Breast epithelium (tissue), 4 donors: ENCODE measurements around the gene SANBR. TPM values are rescaled to one million over a fixed set of nuclear protein-coding genes. Genes with fewer than 3 reads are reported as not detected.

ENCODE experiments used
- DNase-seq, 2 donors: peaks; one replicate each; pipeline ENCODE4 v3.0.0-alpha.2; 2019; ENCODE audit warnings: low spot score in 2 of 2
- H3K27ac ChIP-seq, 2 donors: fragments of 200-600 bp; sonication (generic) in 1 of 2; one replicate each; pipeline ENCODE4 v1.5.1; 2016 to 2019; ENCODE audit warnings: mild to moderate bottlenecking in 1 of 2
- H3K27me3 ChIP-seq, 2 donors: fragments of 200-600 bp; sonication (generic) in 1 of 2; one replicate each; pipeline versions ENCODE4 v1.5.1 to v1.6.0; 2017 to 2019; ENCODE audit warnings: control low read depth in 1 of 2, mild to moderate bottlenecking in 1 of 2
- H3K36me3 ChIP-seq: fragments of 200-600 bp; one replicate; pipeline ENCODE4 v1.5.1; 2019
- H3K4me1 ChIP-seq, 2 donors: fragments of 200-600 bp; sonication (generic); one replicate each; pipeline ENCODE4 v1.5.1; 2016 to 2019; ENCODE audit warnings: control low read depth in 1 of 2
- H3K4me3 ChIP-seq, 3 donors: fragments of 200-600 bp; sonication (generic); 1 replicate in 2 of 3; 2 replicates in 1 of 3; pipeline ENCODE4 v1.5.1; 2016 to 2019; ENCODE audit warnings: mild to moderate bottlenecking in 3 of 3, moderate library complexity in 2 of 3
- H3K9me3 ChIP-seq, 2 donors: fragments of 200-600 bp; sonication (generic) in 1 of 2; one replicate each; pipeline ENCODE4 v1.5.1; 2016 to 2019; ENCODE audit warnings: control low read depth in 1 of 2
- POLR2A ChIP-seq: fragments of 450-650 bp; IDR thresholded peaks from one replicate; pipeline ENCODE4 v1.6.1; 2016; ENCODE audit warnings: antibody characterized with exemption, mild to moderate bottlenecking, moderate library complexity
- POLR2AphosphoS5 ChIP-seq, 3 donors: sonication (generic); formaldehyde crosslinking; IDR thresholded peaks; one replicate each; pipeline ENCODE4 v1.6.1; 2017; ENCODE audit warnings: antibody characterized with exemption in 3 of 3
- intact Hi-C: fragments of 100-400 bp; cut with DNase I; formaldehyde crosslinking; loops from one replicate; pipeline ENCODE4 v1.15.1; 2023; ENCODE audit warnings: low total_unique reads
- total RNA-seq, 3 donors: library from RNA; depleted of rRNA; stranded (reverse); fragments of >200 nt; gene quantifications; one replicate each; pipeline ENCODE4 v1.1.0, GENCODE V29; 2016
- TF ChIP-seq, protein P1 (sequence below), 3 donors: fragments of 450-650 bp; IDR thresholded peaks; one replicate each; pipeline ENCODE4 v1.5.1; 2016 to 2017; ENCODE audit warnings: antibody characterized with exemption in 3 of 3, mild to moderate bottlenecking in 3 of 3, moderate library complexity in 3 of 3

SANBR gene
- total RNA-seq, 3 donors from 2014 or later, result 7.0 to 16.8 (median 9.2) TPM

DNA sequence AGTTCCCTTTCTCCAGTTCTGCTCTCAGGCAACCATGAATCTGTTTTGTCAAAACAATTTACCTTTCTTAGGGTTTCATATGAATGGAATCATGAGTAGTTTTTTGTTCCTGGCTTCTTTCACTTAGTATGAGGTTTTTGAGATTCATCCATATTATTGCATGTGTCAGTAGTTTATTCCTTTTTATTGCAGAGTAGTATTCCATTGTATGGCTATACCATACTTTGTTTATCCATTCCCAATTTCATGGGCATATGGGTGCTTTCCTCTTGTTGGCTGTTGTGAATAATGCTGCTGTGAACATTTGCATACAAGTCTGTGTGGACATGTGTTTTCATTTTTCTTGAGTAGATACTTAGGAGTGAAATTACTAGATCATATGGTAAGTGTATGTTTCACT is 46.0 kb downstream of the SANBR start:
- TF ChIP-seq POLR2A (no peak), POLR2AphosphoS5 (IDR thresholded peaks at IDR 0.05) (no peak)
- TF ChIP-seq, protein P1, sequence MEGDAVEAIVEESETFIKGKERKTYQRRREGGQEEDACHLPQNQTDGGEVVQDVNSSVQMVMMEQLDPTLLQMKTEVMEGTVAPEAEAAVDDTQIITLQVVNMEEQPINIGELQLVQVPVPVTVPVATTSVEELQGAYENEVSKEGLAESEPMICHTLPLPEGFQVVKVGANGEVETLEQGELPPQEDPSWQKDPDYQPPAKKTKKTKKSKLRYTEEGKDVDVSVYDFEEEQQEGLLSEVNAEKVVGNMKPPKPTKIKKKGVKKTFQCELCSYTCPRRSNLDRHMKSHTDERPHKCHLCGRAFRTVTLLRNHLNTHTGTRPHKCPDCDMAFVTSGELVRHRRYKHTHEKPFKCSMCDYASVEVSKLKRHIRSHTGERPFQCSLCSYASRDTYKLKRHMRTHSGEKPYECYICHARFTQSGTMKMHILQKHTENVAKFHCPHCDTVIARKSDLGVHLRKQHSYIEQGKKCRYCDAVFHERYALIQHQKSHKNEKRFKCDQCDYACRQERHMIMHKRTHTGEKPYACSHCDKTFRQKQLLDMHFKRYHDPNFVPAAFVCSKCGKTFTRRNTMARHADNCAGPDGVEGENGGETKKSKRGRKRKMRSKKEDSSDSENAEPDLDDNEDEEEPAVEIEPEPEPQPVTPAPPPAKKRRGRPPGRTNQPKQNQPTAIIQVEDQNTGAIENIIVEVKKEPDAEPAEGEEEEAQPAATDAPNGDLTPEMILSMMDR (IDR thresholded peaks at IDR 0.05), result no peak
- Histone ChIP-seq H3K27me3 (no peaks in the 10 kb centered on the region), H3K36me3 (no peaks in the 10 kb centered on the region), H3K27ac (no peak overlapping the region), H3K4me3 (no peak overlapping the region), H3K9me3 (no peaks in the 10 kb centered on the region), H3K4me1 (no peaks in the 10 kb centered on the region)
- intact Hi-C loops, result no loop called here
- DNase-seq, result no peak

DNA sequence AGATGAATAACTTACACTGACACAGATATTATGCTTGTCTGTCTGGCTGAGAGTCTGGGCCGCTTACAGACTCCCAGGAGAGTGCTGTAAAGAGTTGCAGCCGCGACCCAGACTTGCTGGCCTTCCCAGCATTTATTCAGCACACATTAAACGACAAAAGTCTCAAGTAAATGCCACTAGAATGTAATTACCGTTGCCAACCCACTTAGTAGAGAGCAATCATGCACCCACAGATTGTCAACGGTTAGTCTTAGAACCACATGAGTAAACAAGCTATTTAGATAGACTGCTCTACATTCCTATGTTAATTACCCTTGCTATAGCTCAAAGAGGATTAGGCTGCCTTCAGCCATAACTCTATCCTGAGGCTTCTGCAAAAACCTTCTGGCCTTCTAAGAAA is 48.5 kb downstream of the SANBR start:
- no peaks in the 10 kb centered on the region for H3K27me3 ChIP-seq
- TF ChIP-seq POLR2A, result no peak
- no peak for TF ChIP-seq POLR2AphosphoS5 (IDR thresholded peaks at IDR 0.05)
- TF ChIP-seq, protein P1 (IDR thresholded peaks at IDR 0.05), result no peak
- H3K9me3 ChIP-seq, result no peaks in the 10 kb centered on the region
- no peak overlapping the region for H3K27ac ChIP-seq
- no peak overlapping the region for H3K4me3 ChIP-seq
- H3K36me3 ChIP-seq, result no peaks in the 10 kb centered on the region
- no peak for DNase-seq
- intact Hi-C loops, result no loop called here
- no peaks in the 10 kb centered on the region for H3K4me1 ChIP-seq

Other genes with a start within 250 kb of the SANBR start
- gene REL, start 184.3 kb upstream of the SANBR start, total RNA-seq, result 10 to 100 TPM; 17.0 to 49.0 (median 21.1) TPM
- gene PEX13, start 48.2 kb upstream of the SANBR start, total RNA-seq, result 10 to 100 TPM; 25.1 to 58.2 (median 31.5) TPM
- 10 to 100 TPM in 1 of 3 donors, 1 to 10 TPM in 2; 8.2 to 16.2 (median 9.3) TPM for gene PUS10, start 47.6 kb upstream of the SANBR start, total RNA-seq
- 10 to 100 TPM; 15.7 to 40.5 (median 19.8) TPM for gene C2orf74, start 96.3 kb downstream of the SANBR start, total RNA-seq